ENCODE measurements around the gene MRPL23. TPM values are rescaled to one million over a fixed set of nuclear protein-coding genes. Genes with fewer than 3 reads are reported as not detected.

Gene MRPL23
- total and polyA plus RNA-seq, 2 of the 13 experiments (the other 11 are each of a cell fraction or from before 2014, with no cell fraction given) = 67.8 to 123 TPM

- Histone ChIP-seq H3K36me3 (replicated peaks in 1 of 2; ENCODE audit: control insufficient read depth in 1 of 2, insufficient read depth in 2 of 2, low read length in 2 of 2) (no peaks in the 10 kb centered on the region), H3K4me2 (ENCODE audit: low read depth, low read length) (no peak overlapping the region), H3K4me3 (replicated peaks in 1 of 3; ENCODE audit: insufficient read depth in 1 of 3, low read depth in 2 of 3, low read length in 3 of 3) (no peak overlapping the region), H3K27me3 (ENCODE audit: control insufficient read depth in 1 of 2, insufficient read depth in 2 of 2, low read length in 2 of 2) (peaks cover 3 to 44% of the 10 kb centered on the region in 2 experiments; a peak in 4 of 5 replicates), H3K4me1 (ENCODE audit: insufficient read depth, low read length) (no peaks in the 10 kb centered on the region), H3K9ac (ENCODE audit: insufficient read depth, low read depth, low read length) (no peak overlapping the region), H2AFZ (ENCODE audit: low read length) (no peak overlapping the region), H3K27ac (ENCODE audit: extremely low read length, insufficient read depth, low read length) (no peak overlapping the region), H4K20me1 (ENCODE audit: insufficient read depth, low read length) (no peaks in the 10 kb centered on the region), H3K9me3 (ENCODE audit: low read length) (no peaks in the 10 kb centered on the region), H3K79me2 (ENCODE audit: insufficient read depth, low read length) (no peaks in the 10 kb centered on the region)
- POLR2A ChIA-PET = no interaction called here
- intact Hi-C loops (cut with micrococcal nuclease; ENCODE audit: unreplicated experiment) (no loop called here), in situ Hi-C loops (cut with HindIII; ENCODE audit: extremely low pct_ligation_motif_present, low pct_unique_long_range_greater_than_20kb) (no loop called here)
- ATAC-seq (no peak), DNase-seq (ENCODE audit: low spot score) (no peak), FAIRE-seq (no peak)
- TF ChIP-seq ZNF503 (CRISPR knock-in tag; IDR thresholded peaks at IDR 0.05) = no peak
- no peak for TF ChIP-seq RFXANK (CRISPR knock-in tag; IDR thresholded peaks at IDR 0.05)
- TF ChIP-seq MBD4 (IDR thresholded peaks at IDR 0.05; ENCODE audit: borderline replicate concordance, low read length) = no peak
- TF ChIP-seq ZNF772 (CRISPR knock-in tag; IDR thresholded peaks at IDR 0.05) = no peak
- no peak for TF ChIP-seq HNF4A (CRISPR knock-in tag; IDR thresholded peaks at IDR 0.05)
- TF ChIP-seq PATZ1 (CRISPR knock-in tag; IDR thresholded peaks at IDR 0.05) = no peak
- 54% methylated on average over 7 of the region's 7 CpGs for WGBS (ENCODE audit: low lambda C conversion rate)
- no TSS peak for BruUV-seq (replicated peaks)
- CTCF ChIA-PET (ENCODE audit: low intra/inter-chr PET ratio, low total read pairs) = no interaction called here
Measured at GRCh38 chr11:1909524-1909923, 37.6 kb upstream of the MRPL23 start.

Data from HepG2 (cell line).